H1 (cell line): Measurements from ENCODE around the gene CNBD2. TPM values are rescaled to one million over a fixed set of nuclear protein-coding genes. Genes with fewer than 3 reads are reported as not detected.

Experiments
- CTCF ChIA-PET: fragments of 300-600 bp; sonication (Branson Sonifier 250); formaldehyde crosslinking; loops from one replicate; lab custom pipeline; 2021; ENCODE audit not compliant: partially characterized antibody; lab: Charles Lee
- POLR2A ChIA-PET: fragments of 300-600 bp; sonication (Branson Sonifier 250); formaldehyde crosslinking; loops from one replicate; lab custom pipeline; 2021; ENCODE audit warnings: inconsistent platforms; ENCODE audit not compliant: partially characterized antibody; lab: Charles Lee
- DNase-seq, 2 experiments: peaks; one replicate each; pipeline versions ENCODE4 v3.0.0 to v3.0.0-alpha.2; 2010 to 2022; ENCODE audit warnings: low spot score in 2 of 2, low read depth in 1 of 2, mixed read lengths in 1 of 2
- FAIRE-seq: peaks from 2 replicates; lab custom pipeline; 2011; peaks lifted over from hg19 to GRCh38; lab: Jason Lieb, UNC
- H2AFZ ChIP-seq: 2 replicates; pipeline ENCODE4 v1.8.1; 2012; ENCODE audit warnings: low read length, inconsistent platforms
- H2AK5ac ChIP-seq: 2 replicates; pipeline ENCODE4 v1.6.1; 2013; ENCODE audit warnings: low read depth, low read length
- H2BK120ac ChIP-seq: replicated peaks from 2 replicates; pipeline ENCODE3; 2013; ENCODE audit warnings: low read depth, low read length, inconsistent platforms
- H2BK12ac ChIP-seq: 2 replicates; pipeline ENCODE4 v1.6.1; 2013; ENCODE audit warnings: low read depth, low read length
- H2BK15ac ChIP-seq: 2 replicates; pipeline ENCODE4 v1.6.1; 2013; ENCODE audit warnings: low read length
- H2BK20ac ChIP-seq: 2 replicates; pipeline ENCODE4 v1.6.1; 2013; ENCODE audit warnings: low read length
- H2BK5ac ChIP-seq: 2 replicates; pipeline ENCODE4 v1.6.1; 2013; ENCODE audit warnings: low read depth, low read length
- H3K14ac ChIP-seq: 2 replicates; pipeline ENCODE4 v1.6.1; 2013; ENCODE audit warnings: inconsistent platforms; ENCODE audit not compliant: insufficient read length
- H3K18ac ChIP-seq: 2 replicates; pipeline ENCODE4 v1.6.1; 2013; ENCODE audit warnings: low read length; ENCODE audit errors: extremely low read depth
- H3K23ac ChIP-seq: 2 replicates; pipeline ENCODE4 v1.6.1; 2013; ENCODE audit warnings: inconsistent platforms; ENCODE audit not compliant: insufficient read length
- H3K23me2 ChIP-seq: 2 replicates; pipeline ENCODE4 v1.6.1; 2013; ENCODE audit warnings: low read depth, low read length
- H3K27ac ChIP-seq: 2 replicates; pipeline ENCODE4 v1.6.1; 2011; ENCODE audit warnings: low read depth, low read length, inconsistent platforms
- H3K27me3 ChIP-seq, 4 experiments: replicated peaks in 1 of 4; 1 replicate in 1 of 4; 2 replicates in 3 of 4; pipeline versions ENCODE4 v1.6.1 to v1.8.1; 2011 to 2013; ENCODE audit warnings: low read length in 3 of 4, mild to moderate bottlenecking in 3 of 4, inconsistent platforms in 2 of 4, mixed read lengths in 2 of 4, moderate library complexity in 1 of 4; ENCODE audit not compliant: control insufficient read depth in 3 of 4, insufficient read depth in 3 of 4; ENCODE audit errors: extremely low read depth in 1 of 4
- H3K36me3 ChIP-seq, 4 experiments: 2 replicates each; pipeline versions ENCODE4 v1.6.1 to v1.8.1; 2011 to 2013; ENCODE audit warnings: mild to moderate bottlenecking in 4 of 4, low read length in 3 of 4, moderate library complexity in 2 of 4, control low read depth in 1 of 4, inconsistent platforms in 1 of 4; ENCODE audit not compliant: insufficient read depth in 4 of 4, control insufficient read depth in 2 of 4
- H3K4ac ChIP-seq: replicated peaks from 2 replicates; pipeline ENCODE3; 2013; ENCODE audit warnings: low read length, low read depth, mixed read lengths, inconsistent platforms; ENCODE audit not compliant: insufficient read length
- H3K4me1 ChIP-seq, 4 experiments: replicated peaks in 1 of 4; 1 replicate in 1 of 4; 2 replicates in 3 of 4; pipeline versions ENCODE4 v1.6.1 to v1.8.1; 2011 to 2013; ENCODE audit warnings: low read length in 3 of 4, inconsistent platforms in 2 of 4, mixed read lengths in 1 of 4; ENCODE audit not compliant: insufficient read depth in 4 of 4, control insufficient read depth in 3 of 4
- H3K4me2 ChIP-seq, 2 experiments: 2 replicates each; pipeline versions ENCODE4 v1.6.1 to v1.8.1; 2011 to 2013; ENCODE audit warnings: low read depth in 2 of 2, low read length in 2 of 2, control low read depth in 1 of 2, inconsistent platforms in 1 of 2, mild to moderate bottlenecking in 1 of 2; ENCODE audit not compliant: insufficient read depth in 1 of 2
- H3K4me3 ChIP-seq, 4 experiments: fragments of 200-600, 300-600 bp in 1 of 4; sonication (generic), shearing (Covaris generic), sonication (Bioruptor Twin) in 1 of 4; 2 replicates each; pipeline versions ENCODE4 v1.5.1 to v1.8.1; 2011 to 2016; ENCODE audit warnings: low read length in 4 of 4, low read depth in 3 of 4, control low read depth in 2 of 4, inconsistent platforms in 2 of 4, mild to moderate bottlenecking in 2 of 4, mixed read lengths in 1 of 4, moderate library complexity in 1 of 4; ENCODE audit not compliant: insufficient read depth in 2 of 4; ENCODE audit errors: extremely low read depth in 1 of 4
- H3K56ac ChIP-seq: replicated peaks from 2 replicates; pipeline ENCODE3; 2013; ENCODE audit warnings: low read depth, mild to moderate bottlenecking, mixed read lengths, low read length, inconsistent platforms; ENCODE audit not compliant: insufficient read length
- H3K79me1 ChIP-seq: 2 replicates; pipeline ENCODE4 v1.6.1; 2013; ENCODE audit warnings: low read depth, low read length, control low read depth
- H3K79me2 ChIP-seq, 2 experiments: 2 replicates each; pipeline versions ENCODE4 v1.6.1 to v1.8.1; 2012 to 2013; ENCODE audit warnings: low read length in 2 of 2, mild to moderate bottlenecking in 2 of 2, inconsistent platforms in 1 of 2; ENCODE audit not compliant: insufficient read depth in 2 of 2, control insufficient read depth in 1 of 2
- H3K9ac ChIP-seq, 4 experiments: replicated peaks in 1 of 4; 1 replicate in 1 of 4; 2 replicates in 3 of 4; pipeline versions ENCODE4 v1.6.1 to v1.8.1; 2011 to 2013; ENCODE audit warnings: low read depth in 3 of 4, low read length in 3 of 4, control low read depth in 2 of 4, mild to moderate bottlenecking in 2 of 4, moderate library complexity in 2 of 4, inconsistent platforms in 1 of 4; ENCODE audit errors: extremely low read depth in 1 of 4
- H3K9me3 ChIP-seq, 2 experiments: 2 replicates each; pipeline versions ENCODE4 v1.6.1 to v1.8.1; 2012 to 2013; ENCODE audit warnings: mild to moderate bottlenecking in 2 of 2, moderate library complexity in 2 of 2, control low read depth in 1 of 2, inconsistent platforms in 1 of 2, low read depth in 1 of 2, low read length in 1 of 2, mixed read lengths in 1 of 2; ENCODE audit not compliant: insufficient read depth in 2 of 2
- H4K20me1 ChIP-seq, 2 experiments: replicated peaks in 1 of 2; 2 replicates each; pipeline versions ENCODE3 to v1.8.1; 2011 to 2013; ENCODE audit warnings: inconsistent platforms in 2 of 2, low read length in 2 of 2, mild to moderate bottlenecking in 1 of 2; ENCODE audit not compliant: insufficient read depth in 2 of 2, control insufficient read depth in 1 of 2
- H4K5ac ChIP-seq: 2 replicates; pipeline ENCODE4 v1.6.1; 2013; ENCODE audit warnings: low read length, low read depth, mixed read lengths, inconsistent platforms; ENCODE audit not compliant: insufficient read length
- H4K8ac ChIP-seq: 2 replicates; pipeline ENCODE4 v1.8.0; 2013; ENCODE audit warnings: mild to moderate bottlenecking, moderate library complexity, low read length, inconsistent platforms; ENCODE audit not compliant: insufficient read depth; ENCODE audit errors: extremely low read depth
- H4K91ac ChIP-seq: replicated peaks from 2 replicates; pipeline ENCODE3; 2013; ENCODE audit warnings: low read length, mixed read lengths, inconsistent platforms; ENCODE audit not compliant: insufficient read length
- CBX5 ChIP-seq: fragments of 300-800, 300-1000 bp; sonication (generic); IDR thresholded peaks from 2 replicates; pipeline ENCODE4 v1.7.1; 2016; ENCODE audit warnings: antibody characterized with exemption, low read length, low read depth
- EGR1 ChIP-seq: IDR thresholded peaks from 2 replicates; pipeline ENCODE4 v1.6.1; 2011; ENCODE audit warnings: low read depth, low read length, borderline replicate concordance
- EP300 ChIP-seq, 2 experiments: IDR thresholded peaks; 1 replicate in 1 of 2; 2 replicates in 1 of 2; pipeline ENCODE4 v1.6.1; 2011 to 2012; ENCODE audit warnings: low read depth in 2 of 2, low read length in 2 of 2, mild to moderate bottlenecking in 2 of 2, borderline replicate concordance in 1 of 2, inconsistent platforms in 1 of 2, moderate library complexity in 1 of 2
- GABPA ChIP-seq: IDR thresholded peaks from 2 replicates; pipeline ENCODE4 v1.6.1; 2011; ENCODE audit warnings: mild to moderate bottlenecking, low read length, moderate library complexity, borderline replicate concordance; ENCODE audit not compliant: insufficient read depth
- GTF2F1 ChIP-seq: IDR thresholded peaks from 2 replicates; pipeline ENCODE4 v1.6.1; 2012; ENCODE audit warnings: low read depth, low read length, improper control_type of control experiment, borderline replicate concordance
- KDM1A ChIP-seq: fragments of 200-600, 300-600 bp; sonication (generic); IDR thresholded peaks from 2 replicates; pipeline ENCODE4 v1.7.1; 2016; ENCODE audit warnings: mild to moderate bottlenecking, low read length, borderline replicate concordance
- MAX ChIP-seq: IDR thresholded peaks from 2 replicates; pipeline ENCODE4 v1.6.1; 2012; ENCODE audit warnings: inconsistent platforms
- NRF1 ChIP-seq: IDR thresholded peaks from 2 replicates; pipeline ENCODE4 v1.6.1; 2011; ENCODE audit warnings: mild to moderate bottlenecking, low read depth, low read length, improper control_type of control experiment
- POLR2A ChIP-seq, 2 experiments: IDR thresholded peaks; 1 replicate in 1 of 2; 2 replicates in 1 of 2; pipeline ENCODE4 v1.6.1; 2011; ENCODE audit warnings: low read depth in 2 of 2, low read length in 2 of 2, mild to moderate bottlenecking in 2 of 2; ENCODE audit errors: control extremely low read depth in 1 of 2
- POLR2AphosphoS5 ChIP-seq: IDR thresholded peaks from 2 replicates; pipeline ENCODE4 v1.6.1; 2011; ENCODE audit warnings: low read depth, low read length
- SIX5 ChIP-seq: IDR thresholded peaks from 2 replicates; pipeline ENCODE4 v1.6.1; 2011; ENCODE audit warnings: mild to moderate bottlenecking, low read depth, low read length
- TBP ChIP-seq: IDR thresholded peaks from 2 replicates; pipeline ENCODE4 v1.6.1; 2011; ENCODE audit warnings: low read depth, low read length, improper control_type of control experiment
- TEAD4 ChIP-seq: IDR thresholded peaks from 2 replicates; pipeline ENCODE4 v1.6.1; 2012; ENCODE audit warnings: low read depth, low read length, inconsistent platforms, mixed read lengths
- USF2 ChIP-seq: IDR thresholded peaks from 2 replicates; pipeline ENCODE4 v1.6.1; 2011; ENCODE audit warnings: low read length, improper control_type of control experiment
- WGBS, 2 experiments: shearing (Covaris generic) in 1 of 2; methylation state at CpG; one replicate each; pipeline versions ENCODE4 v1.1.6 to v1.1.7; 2013 to 2015; ENCODE audit warnings: low lambda C conversion rate in 2 of 2, mixed read lengths in 2 of 2, inconsistent platforms in 1 of 2, low coverage in 1 of 2, missing lambda C conversion rate in 1 of 2; ENCODE audit not compliant: insufficient replicate concordance in 2 of 2, insufficient coverage in 1 of 2, insufficient read length in 1 of 2; ENCODE audit errors: extremely low coverage in 1 of 2, missing lambda C conversion rate in 1 of 2; 5-methylcytosine and 5-hydroxymethylcytosine counted together
- polyA plus RNA-seq, 7 experiments: library from polyadenylated mRNA; depleted of rRNA in 3 of 7; stranded (reverse) in 5 of 7; unstranded in 2 of 7; fragments of >200 nt in 5 of 7; fragments of 200-250 nt in 2 of 7; gene quantifications; 1 replicate in 5 of 7; 2 replicates in 1 of 7; 4 replicates in 1 of 7; pipeline versions ENCODE4 v1.2.1 to v1.2.3, GENCODE V29; 2011 to 2013; ENCODE audit warnings: missing spikeins in 2 of 7, mixed read lengths in 2 of 7
- total RNA-seq: library from RNA; stranded (reverse); fragmentation: NEBNext Ultra II Directional; extraction: Animal tissue kit (Norgen Biotek cat#: 25700); gene quantifications from 2 replicates; pipeline ENCODE4 v1.2.1, GENCODE V29; 2021

CNBD2 gene
- total and polyA plus RNA-seq, 2 of the 8 experiments (the other 6 are each of a cell fraction or from before 2014, with no cell fraction given) = 2.6 to 4.5 TPM

DNA sequence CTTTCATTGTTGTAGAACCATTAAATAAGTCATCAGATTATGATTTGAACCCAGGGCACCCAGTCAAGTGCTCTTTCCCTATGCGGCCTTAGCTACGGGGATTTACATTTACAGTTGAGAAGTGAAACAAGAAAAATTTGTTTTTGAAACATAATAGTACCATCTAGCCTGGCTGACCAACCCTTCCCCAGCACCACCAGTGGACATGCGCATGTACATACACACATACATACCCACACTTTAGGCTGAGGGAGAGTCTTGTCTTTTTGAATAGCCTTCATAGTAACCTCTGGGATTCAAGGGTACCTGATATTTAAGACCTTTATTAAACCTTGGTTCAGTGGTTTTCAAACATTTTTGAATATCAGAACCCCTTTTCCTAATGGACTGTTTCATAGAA is 47.9 kb upstream of the CNBD2 start:
- DNase-seq (no peak), FAIRE-seq (no peak)
- no peak overlapping the region for H3K23ac ChIP-seq
- no peaks in the 10 kb centered on the region for H3K23me2 ChIP-seq
- no peak overlapping the region for H3K9ac ChIP-seq
- H2BK5ac ChIP-seq = no peak overlapping the region
- no peak overlapping the region for H4K8ac ChIP-seq
- no peaks in the 10 kb centered on the region for H3K4me1 ChIP-seq
- no peak overlapping the region for H2AFZ ChIP-seq
- H3K14ac ChIP-seq = no peak overlapping the region
- H3K79me2 ChIP-seq = no peaks in the 10 kb centered on the region
- H2BK15ac ChIP-seq = no peak overlapping the region
- no peak overlapping the region for H3K18ac ChIP-seq
- no peak overlapping the region for H3K4me3 ChIP-seq
- H3K4me2 ChIP-seq = no peak overlapping the region
- no peak overlapping the region for H3K27ac ChIP-seq
- H2BK20ac ChIP-seq = no peak overlapping the region
- H4K91ac ChIP-seq = no peak overlapping the region
- TF ChIP-seq USF2 (no peak), TBP (no peak), SIX5 (no peak), KDM1A (no peak), EGR1 (no peak), GABPA (no peak), TEAD4 (no peak), POLR2AphosphoS5 (no peak), EP300 (IDR thresholded peaks at IDR 0.05; ENCODE audit: borderline replicate concordance in 1 of 2, low read depth in 2 of 2, low read length in 2 of 2) (no peak), MAX (no peak), GTF2F1 (no peak), POLR2A (IDR thresholded peaks at IDR 0.05; ENCODE audit: control extremely low read depth in 1 of 2, low read depth in 2 of 2, low read length in 2 of 2) (no peak), CBX5 (no peak), NRF1 (no peak)
- no peaks in the 10 kb centered on the region for H3K79me1 ChIP-seq
- 93% methylated on average over 3 of the region's 3 CpGs; no CpG with 5 or more reads in 1 of the 2 experiments for WGBS, 2 experiments
- no peak overlapping the region for H3K56ac ChIP-seq
- H2BK12ac ChIP-seq = no peak overlapping the region
- peaks cover 2 to 48% (median 26%) of the 10 kb centered on the region in 4 experiments; a peak in 7 of 8 replicates for H3K36me3 ChIP-seq
- no peak overlapping the region for H2AK5ac ChIP-seq
- ChIA-PET CTCF (no interaction called here), POLR2A (interaction anchor here (0.9 to 1.0 kb wide), 2 partner anchors 35 to 184 kb away, joined by 3 read pairs; no protein-coding TSS in a partner anchor)
- peaks cover 0 to 1% of the 10 kb centered on the region in 2 experiments for H4K20me1 ChIP-seq
- H2BK120ac ChIP-seq = no peak overlapping the region
- no peaks in the 10 kb centered on the region for H3K27me3 ChIP-seq
- no peak overlapping the region for H3K4ac ChIP-seq
- H3K9me3 ChIP-seq = no peaks in the 10 kb centered on the region
- H4K5ac ChIP-seq = no peak overlapping the region
